HepG2 (cell line): ENCODE measurements around the gene WDR59. TPM values are rescaled to one million over a fixed set of nuclear protein-coding genes. Genes with fewer than 3 reads are reported as not detected.

Source experiments
- ATF7-NPFF ChIP-seq: sonication (generic); formaldehyde crosslinking; IDR thresholded peaks from 2 replicates; pipeline ENCODE4 v1.8.1; 2023; ENCODE audit warnings: mild to moderate bottlenecking, low read depth, missing genetic modification reagents, moderate library complexity
- CHD4 ChIP-seq: fragments of 200-600 bp; sonication (generic); IDR thresholded peaks from 2 replicates; pipeline ENCODE4 v1.7.0; 2017; ENCODE audit warnings: mild to moderate bottlenecking, low read length, borderline replicate concordance
- FOXJ3 ChIP-seq: sonication (generic); formaldehyde crosslinking; IDR thresholded peaks from 2 replicates; pipeline ENCODE4 v1.4.0; 2020; ENCODE audit warnings: missing genetic modification reagents, mild to moderate bottlenecking, borderline replicate concordance
- GTF2F1 ChIP-seq: fragments of 150-350 bp; IDR thresholded peaks from 2 replicates; pipeline ENCODE4 v1.6.1; 2014; ENCODE audit warnings: low read length
- IRF2 ChIP-seq: IDR thresholded peaks from 2 replicates; pipeline ENCODE4 v1.6.1; 2018; ENCODE audit warnings: missing genetic modification reagents, missing compliant biosample characterization
- KDM3A ChIP-seq: IDR thresholded peaks from 2 replicates; pipeline ENCODE4 v1.6.1; 2018; ENCODE audit warnings: low read depth, missing compliant biosample characterization
- KDM4B ChIP-seq: sonication (generic); formaldehyde crosslinking; IDR thresholded peaks from 2 replicates; pipeline ENCODE4 v1.4.0; 2020; ENCODE audit warnings: missing genetic modification reagents
- KIAA2018 ChIP-seq: sonication (generic); formaldehyde crosslinking; IDR thresholded peaks from 2 replicates; pipeline ENCODE4 v1.5.0; 2020; ENCODE audit warnings: mild to moderate bottlenecking, missing genetic modification reagents, borderline replicate concordance
- NR2C2 ChIP-seq: sonication (generic); formaldehyde crosslinking; IDR thresholded peaks from 2 replicates; pipeline ENCODE4 v1.4.0; 2020; ENCODE audit warnings: missing genetic modification reagents, mild to moderate bottlenecking, moderate library complexity, borderline replicate concordance
- PCBP2 ChIP-seq: fragments of 200-400 bp; formaldehyde crosslinking; optimal IDR thresholded peaks from 2 replicates; pipeline ENCODE3; 2018; ENCODE audit warnings: low read length, low read depth; ENCODE audit not compliant: poor library complexity, severe bottlenecking
- RERE ChIP-seq: IDR thresholded peaks from 2 replicates; pipeline ENCODE4 v1.6.1; 2016; ENCODE audit warnings: low read depth, missing genetic modification reagents, missing compliant biosample characterization
- U2AF1 ChIP-seq: fragments of 200-400 bp; formaldehyde crosslinking; optimal IDR thresholded peaks from 2 replicates; pipeline ENCODE3; 2017; ENCODE audit warnings: mild to moderate bottlenecking, low read depth, low read length
- ZNF34 ChIP-seq: sonication (generic); formaldehyde crosslinking; IDR thresholded peaks from 2 replicates; pipeline ENCODE4 v1.4.0; 2020; ENCODE audit warnings: mild to moderate bottlenecking, missing genetic modification reagents, borderline replicate concordance
- ZNF841 ChIP-seq: sonication (generic); formaldehyde crosslinking; IDR thresholded peaks from 2 replicates; pipeline ENCODE4 v1.8.1; 2023; ENCODE audit warnings: missing genetic modification reagents, borderline replicate concordance
- ZSCAN21 ChIP-seq: sonication (generic); formaldehyde crosslinking; IDR thresholded peaks from 2 replicates; pipeline ENCODE4 v1.8.0; 2022; ENCODE audit warnings: mild to moderate bottlenecking, missing genetic modification reagents, moderate library complexity, borderline replicate concordance
- polyA plus RNA-seq, 8 experiments: library from polyadenylated mRNA; depleted of rRNA in 3 of 8; stranded (reverse) in 7 of 8; unstranded in 1 of 8; fragments of >200 nt; fragmentation: Illumina TruSeq in 4 of 8; extraction: Trizol in 4 of 8; gene quantifications; 2 replicates each; pipeline versions ENCODE4 v1.2.1 to v1.2.3, GENCODE V29; 2011 to 2016; ENCODE audit warnings: low read depth in 4 of 8, missing spikeins in 1 of 8, mixed read lengths in 1 of 8; ENCODE audit not compliant: insufficient read depth in 1 of 8
- total RNA-seq, 5 experiments: library from RNA; depleted of rRNA; stranded (reverse); fragments of >200 nt; fragmentation: Illumina TruSeq; extraction: Trizol; gene quantifications; 2 replicates each; pipeline ENCODE4 v1.2.3, GENCODE V29; 2016; ENCODE audit warnings: low read depth in 1 of 5

WDR59 gene
- total and polyA plus RNA-seq, 2 of the 13 experiments (the other 11 are each of a cell fraction or from before 2014, with no cell fraction given): 65.2 to 306 TPM

GRCh38 chr16:74984529-74985296 lies at the start of gene WDR59 (continued):
- no peak; the same call in 1 of the 2 replicates for TF ChIP-seq ATF7-NPFF (CRISPR knock-in tag)
- TF ChIP-seq NR2C2: peak; percentile 92
- TF ChIP-seq KIAA2018 (CRISPR knock-in tag): no peak
- no peak for TF ChIP-seq CHD4
- TF ChIP-seq ZNF34 (CRISPR knock-in tag): no peak
- no peak for TF ChIP-seq GTF2F1
- TF ChIP-seq ZSCAN21 (CRISPR knock-in tag): peak; percentile 73
- peak; percentile 10; the same call in 1 of the 2 replicates for TF ChIP-seq RERE (CRISPR knock-in tag)
- 0 out of 2 replicates have a peak, but pooled peaks have one; percentile 63 for TF ChIP-seq KDM3A (CRISPR knock-in tag)
- no peak for TF ChIP-seq FOXJ3
- no peak; the same call in 1 of the 2 replicates for TF ChIP-seq IRF2
- no peak for TF ChIP-seq ZNF841 (CRISPR knock-in tag)
- TF ChIP-seq U2AF1: no peak
- TF ChIP-seq PCBP2: no peak
- TF ChIP-seq KDM4B (CRISPR knock-in tag): 0 out of 2 replicates have a peak, but pooled peaks have one; percentile 31
